T-helper 22 cell (primary cell): Measurements from ENCODE around the gene FDPS.
"Not testable (repeated sequence)": the region's sequence is repeated elsewhere in the genome, so short reads cannot be mapped to it uniquely, and the experiment has no call there.

Experiments
- DNase-seq: peaks from one replicate; pipeline ENCODE4 v3.0.0-alpha.2; 2020; ENCODE audit warnings: low read depth

Gene FDPS

DNA sequence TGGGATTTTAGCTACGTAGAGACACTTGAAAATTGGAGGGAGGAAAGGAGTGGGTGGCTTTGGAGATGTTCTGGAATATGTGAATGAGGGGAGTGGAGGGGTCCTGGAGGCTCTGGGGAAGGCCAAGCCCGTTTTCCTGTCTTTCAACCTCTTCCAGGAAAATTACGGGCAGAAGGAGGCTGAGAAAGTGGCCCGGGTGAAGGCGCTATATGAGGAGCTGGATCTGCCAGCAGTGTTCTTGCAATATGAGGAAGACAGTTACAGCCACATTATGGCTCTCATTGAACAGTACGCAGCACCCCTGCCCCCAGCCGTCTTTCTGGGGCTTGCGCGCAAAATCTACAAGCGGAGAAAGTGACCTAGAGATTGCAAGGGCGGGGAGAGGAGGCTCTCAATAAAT lies 11.6 kb downstream of the FDPS start:
- no peak for DNase-seq

DNA sequence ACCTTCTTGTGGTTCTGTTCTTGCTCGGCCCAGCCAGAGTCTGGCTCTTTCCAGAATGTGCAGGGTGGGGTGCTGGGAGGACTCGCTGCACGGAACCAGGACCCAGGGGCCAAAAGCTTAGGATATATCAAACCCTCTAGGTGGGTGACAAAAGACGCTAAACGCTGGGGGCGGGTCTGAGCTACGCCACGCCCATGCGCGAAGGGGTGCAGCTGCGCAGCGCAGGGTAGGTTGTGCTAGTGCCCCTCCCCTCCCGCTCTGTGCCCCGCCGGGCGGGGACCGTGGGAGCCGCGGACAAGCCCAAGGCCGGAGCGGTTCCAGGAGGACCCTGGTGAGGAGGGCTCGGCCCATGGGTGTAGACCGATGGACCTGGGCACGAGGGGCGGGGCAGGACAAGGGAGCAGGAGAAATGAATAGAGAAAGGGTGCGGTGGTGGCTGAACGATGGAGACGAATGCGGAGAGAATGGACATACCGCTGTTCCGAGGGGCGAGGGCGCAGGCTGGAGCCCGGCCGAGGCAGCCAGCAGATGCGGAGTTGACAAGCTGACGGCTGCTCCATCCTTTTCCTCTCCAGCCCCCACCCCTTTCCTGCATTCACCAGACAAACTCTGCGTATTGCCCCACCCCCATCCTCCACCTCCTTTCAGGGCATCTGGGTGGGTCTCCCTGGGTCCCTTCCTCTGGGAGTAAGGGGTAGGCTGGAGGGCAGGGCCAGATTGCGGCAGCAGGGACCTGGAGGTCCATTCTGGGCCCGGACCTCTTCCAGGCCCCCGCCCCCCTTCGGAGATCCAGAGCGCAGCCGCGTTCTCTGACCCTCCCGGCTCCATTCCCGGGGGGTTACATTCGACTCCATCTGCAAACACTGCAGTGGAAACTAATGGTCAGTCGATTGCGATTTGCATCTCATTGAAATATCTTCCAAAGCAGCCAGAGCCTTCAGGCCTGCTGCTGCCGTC lies 12.3 kb downstream of the FDPS start, which contains the start of gene RUSC1:
RUSC1 (plus strand) TSS at position 234 of the 957 bp plus-strand sequence. CDS start 880 bp downstream, outside the sequence.
- DNase-seq: peak; percentile 56

DNA sequence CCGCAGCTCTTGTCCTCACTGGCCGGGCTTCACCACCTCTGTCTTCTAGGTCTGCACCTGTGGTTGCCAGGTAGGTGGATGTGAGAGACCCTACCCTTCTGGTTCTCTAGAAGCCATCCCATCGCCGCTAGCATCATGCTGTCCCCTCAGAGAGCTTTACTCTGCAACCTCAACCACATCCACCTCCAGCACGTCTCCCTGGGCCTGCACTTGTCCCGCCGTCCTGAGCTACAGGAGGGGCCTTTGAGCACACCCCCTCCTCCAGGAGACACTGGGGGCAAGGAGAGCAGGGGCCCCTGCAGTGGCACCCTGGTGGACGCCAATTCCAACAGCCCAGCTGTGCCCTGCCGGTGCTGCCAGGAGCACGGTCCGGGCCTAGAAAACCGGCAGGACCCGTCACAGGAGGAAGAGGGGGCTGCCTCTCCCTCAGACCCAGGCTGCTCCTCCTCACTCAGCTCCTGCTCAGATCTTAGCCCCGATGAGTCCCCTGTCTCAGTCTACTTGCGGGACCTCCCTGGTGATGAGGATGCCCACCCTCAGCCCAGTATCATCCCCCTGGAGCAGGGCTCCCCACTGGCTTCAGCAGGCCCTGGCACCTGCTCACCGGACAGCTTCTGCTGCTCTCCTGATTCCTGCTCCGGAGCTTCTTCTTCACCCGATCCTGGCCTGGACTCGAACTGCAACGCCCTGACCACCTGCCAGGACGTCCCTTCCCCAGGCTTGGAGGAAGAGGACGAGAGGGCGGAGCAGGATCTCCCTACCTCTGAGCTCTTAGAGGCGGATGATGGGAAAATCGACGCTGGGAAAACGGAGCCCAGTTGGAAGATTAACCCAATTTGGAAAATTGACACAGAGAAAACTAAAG lies 13.2 kb downstream of the FDPS start:
- no peak for DNase-seq

DNA sequence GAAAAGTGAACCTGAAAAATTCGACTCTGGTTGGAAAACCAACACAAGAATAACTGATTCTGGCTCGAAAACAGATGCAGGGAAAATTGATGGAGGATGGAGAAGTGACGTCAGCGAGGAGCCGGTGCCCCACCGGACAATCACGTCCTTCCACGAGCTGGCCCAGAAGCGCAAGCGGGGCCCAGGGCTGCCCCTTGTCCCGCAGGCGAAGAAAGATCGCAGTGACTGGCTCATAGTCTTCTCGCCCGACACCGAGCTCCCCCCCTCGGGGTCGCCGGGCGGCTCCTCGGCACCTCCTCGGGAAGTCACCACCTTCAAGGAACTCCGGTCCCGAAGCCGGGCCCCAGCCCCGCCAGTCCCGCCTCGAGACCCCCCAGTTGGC lies 13.9 kb downstream of the FDPS start:
- no peak for DNase-seq

DNA sequence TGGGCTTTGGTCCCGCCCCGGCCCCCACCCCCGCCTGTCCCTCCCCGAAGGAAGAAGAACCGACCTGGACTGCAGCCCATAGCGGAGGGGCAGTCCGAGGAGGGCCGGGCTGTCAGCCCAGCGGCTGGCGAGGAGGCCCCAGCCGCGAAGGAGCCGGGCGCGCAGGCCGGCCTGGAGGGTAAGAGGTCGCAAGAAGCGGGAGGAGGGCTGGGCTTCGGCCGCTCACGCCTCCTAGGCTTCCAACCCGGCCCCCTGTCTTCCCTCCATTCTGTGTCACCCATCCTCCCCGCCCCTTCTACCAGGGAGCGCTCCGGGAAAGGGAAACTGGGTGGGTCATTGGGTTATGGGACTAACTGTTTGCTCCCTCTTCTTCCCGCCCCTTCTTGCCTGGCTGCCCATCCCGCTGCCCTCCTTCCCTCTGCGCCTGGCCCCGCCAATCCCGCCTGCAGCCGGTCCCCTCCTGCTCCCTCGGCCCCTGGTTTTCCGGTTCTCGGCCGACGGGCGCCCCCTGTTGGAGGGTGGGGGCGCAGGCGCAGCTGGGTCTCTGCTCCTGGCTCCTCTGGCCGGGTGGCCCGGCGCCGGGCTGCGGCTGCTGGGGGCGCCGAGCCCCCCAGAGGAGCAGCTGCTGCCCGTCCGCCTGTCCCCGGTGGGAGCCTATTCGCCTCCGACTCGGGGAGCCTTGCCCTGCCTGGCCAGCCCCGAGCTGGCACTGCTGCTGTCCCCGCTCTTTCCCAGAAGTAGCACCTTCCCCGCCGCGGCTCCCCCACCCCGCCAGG lies 14.5 kb downstream of the FDPS start:
- DNase-seq: peak; percentile 60

DNA sequence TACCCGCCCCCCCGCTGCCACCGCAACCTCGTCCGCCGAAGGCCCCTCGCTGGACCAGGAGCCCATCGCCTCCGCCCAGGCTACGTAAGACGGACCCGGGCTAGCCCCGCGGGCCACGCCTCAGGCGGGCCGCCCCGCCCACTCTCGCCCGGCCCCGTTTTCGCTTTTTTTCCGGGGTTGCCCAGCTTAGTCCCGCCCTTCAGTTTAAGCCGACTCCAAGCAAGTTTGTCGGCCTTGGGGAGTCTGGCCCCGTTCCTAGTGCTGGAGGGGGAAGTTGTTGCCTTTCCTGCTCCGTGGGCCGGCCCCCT lies 15.0 kb downstream of the FDPS start:
- peak; percentile 69 for DNase-seq

DNA sequence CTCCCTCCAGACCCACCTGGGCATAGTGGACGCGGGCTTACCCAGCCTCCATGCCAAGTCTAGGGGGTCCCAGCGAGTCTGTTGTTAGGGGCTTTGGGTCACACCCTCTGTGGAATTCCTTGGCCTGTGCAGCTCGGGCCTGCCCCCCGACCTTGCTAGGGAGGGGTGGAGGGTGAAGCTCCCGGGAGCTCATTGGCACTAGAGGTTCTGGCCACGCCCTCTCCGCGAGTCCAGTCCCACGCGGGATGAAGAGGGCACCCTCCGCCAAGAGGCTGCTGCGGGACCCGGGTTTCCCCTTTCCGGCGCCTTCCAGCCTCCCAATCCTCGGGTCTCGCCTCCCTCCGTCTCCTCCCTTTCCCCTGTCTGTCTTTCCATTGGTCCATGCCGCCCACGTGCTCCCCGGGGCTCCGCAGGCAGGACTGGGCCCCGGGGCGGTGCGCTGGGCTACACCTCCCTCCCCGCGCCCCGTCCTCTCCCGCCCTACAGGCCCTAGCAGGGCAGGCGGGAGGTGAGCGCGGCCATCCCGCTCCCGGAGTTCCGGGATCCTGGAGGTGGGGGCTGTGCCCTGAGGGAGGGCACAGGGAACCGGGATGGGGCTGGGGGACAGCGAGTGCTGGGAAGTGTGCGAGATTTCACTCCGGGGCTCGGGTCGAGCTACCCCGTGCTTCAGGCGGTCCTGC lies 15.5 kb downstream of the FDPS start:
- DNase-seq: peak; percentile 90

DNA sequence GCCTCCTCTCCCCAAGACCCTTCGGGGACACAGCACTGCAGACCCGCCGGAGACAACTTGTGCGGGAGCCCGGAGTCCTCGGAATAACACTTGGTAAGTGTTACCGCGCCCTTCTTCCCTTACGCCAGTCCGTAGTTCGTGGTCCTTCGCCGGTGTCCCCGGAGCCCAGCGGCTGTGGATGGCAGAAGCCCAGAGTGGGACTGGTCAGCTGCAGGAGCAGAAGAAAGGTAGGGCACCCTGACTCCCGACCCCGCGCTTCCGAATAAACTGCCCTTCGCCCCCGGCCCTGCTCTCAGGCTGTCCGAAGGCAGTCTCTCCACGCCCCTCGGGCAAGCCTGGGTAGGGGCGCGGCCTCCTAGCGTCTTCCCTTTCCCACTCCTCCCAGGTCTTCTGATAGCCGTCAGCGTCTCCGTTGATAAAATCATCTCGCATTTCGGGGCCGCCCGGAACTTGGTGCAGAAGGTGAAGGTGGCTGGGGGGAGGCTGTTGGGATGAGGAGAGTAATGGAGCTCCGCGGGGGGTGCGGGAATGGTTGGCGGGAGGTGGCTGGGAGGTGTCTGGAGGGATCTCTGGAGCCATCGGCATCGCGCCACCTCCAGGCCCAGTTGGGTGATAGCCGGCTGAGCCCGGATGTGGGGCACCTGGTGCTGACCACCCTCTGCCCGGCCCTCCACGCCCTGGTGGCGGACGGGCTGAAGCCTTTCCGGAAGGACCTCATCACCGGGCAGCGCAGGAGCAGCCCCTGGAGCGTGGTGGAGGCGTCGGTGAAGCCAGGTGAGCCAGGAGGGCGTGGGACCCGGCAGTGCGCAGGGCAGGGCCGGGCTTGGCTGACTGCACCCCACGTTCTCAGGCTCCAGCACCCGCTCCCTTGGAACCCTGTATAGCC lies 16.3 kb downstream of the FDPS start:
- DNase-seq: no peak

DNA sequence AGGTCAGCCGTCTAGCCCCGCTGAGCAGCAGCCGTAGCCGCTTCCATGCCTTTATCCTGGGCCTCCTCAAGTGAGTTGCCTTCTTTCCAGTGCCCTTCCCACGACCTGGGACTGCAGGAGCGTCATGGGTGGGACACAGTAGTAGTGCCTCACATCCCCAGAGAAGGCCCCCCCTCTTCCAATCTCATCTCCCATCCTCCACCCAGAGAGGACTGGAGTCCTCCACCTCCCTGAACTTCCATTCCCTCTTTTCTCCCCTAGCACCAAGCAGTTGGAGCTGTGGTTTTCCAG lies 16.9 kb downstream of the FDPS start:
- DNase-seq: no peak

DNA sequence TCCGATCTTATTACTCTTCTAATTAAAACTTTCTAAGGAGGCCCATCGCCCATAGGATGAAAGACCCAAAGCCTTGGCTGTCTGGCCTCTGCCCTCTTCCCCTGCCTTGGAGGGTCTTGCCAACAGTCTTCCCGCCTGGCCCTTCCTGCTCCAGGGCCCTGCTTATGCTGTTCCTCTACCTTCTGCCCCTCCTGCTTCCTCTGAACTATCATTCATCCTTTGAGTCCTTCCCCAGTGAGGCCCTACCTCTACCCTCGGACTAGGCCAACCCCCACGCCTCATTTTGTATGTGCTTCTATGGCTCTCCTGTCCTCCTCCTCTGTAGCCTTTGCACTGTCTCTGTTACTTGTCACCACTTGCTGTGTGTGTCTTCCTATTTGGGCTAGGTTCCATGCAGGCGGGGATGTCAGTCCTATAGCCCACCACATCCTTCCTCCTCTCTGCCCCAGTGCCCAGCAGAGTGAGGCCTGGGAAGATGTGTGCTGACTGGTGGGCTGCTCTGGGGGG lies 17.4 kb downstream of the FDPS start:
- no peak for DNase-seq

DNA sequence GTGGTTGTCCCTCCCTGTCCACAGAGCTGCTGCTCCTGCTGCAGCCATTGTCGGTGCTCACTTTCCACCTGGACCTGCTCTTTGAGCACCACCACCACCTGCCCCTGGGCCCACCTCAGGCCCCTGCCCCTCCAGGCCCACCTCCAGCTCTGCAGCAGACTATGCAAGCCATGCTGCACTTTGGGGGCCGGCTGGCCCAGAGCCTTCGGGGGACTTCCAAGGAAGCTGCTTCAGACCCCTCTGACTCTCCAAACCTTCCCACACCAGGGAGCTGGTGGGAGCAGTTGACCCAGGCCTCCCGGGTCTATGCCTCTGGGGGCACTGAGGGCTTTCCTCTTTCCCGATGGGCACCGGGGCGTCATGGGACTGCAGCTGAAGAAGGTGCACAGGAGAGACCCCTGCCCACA lies 18.0 kb downstream of the FDPS start:
- no peak for DNase-seq

DNA sequence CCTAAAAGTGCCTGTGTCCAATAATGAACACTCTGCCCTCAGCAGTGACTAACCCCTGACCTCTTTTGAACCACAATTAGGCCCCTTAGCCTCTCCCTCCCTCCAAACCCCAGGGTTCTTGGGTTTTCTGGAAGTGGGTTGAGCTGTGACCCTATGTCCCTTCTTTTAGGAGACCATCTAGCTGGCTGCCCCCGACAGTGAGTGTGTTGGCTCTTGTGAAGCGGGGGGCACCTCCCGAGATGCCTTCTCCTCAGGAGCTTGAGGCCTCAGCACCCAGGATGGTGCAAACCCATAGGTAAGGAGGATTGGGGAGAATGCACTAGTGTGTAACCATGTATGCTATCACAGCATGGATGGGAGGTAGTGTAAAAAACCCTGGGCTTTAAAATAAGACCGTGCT lies 19.3 kb downstream of the FDPS start:
- no peak for DNase-seq

DNA sequence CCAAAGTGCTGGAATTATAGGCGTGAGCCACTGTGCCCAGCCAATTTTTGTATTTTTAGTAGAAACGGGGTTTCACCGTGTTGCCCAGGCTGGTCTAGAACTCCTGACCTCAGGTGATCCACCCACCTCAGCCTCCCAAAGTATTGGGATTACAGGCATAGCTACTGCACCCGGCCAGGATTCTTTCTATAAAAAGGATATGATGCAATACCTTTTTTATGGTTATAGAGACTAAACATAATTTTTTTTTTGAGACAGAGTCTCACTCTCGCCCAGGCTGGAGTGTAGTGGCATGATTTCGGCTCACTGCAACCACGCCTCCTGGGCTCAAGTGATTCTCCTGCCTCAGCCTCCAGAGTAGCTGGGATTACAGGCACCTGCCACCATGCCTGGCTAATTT lies 20.2 kb downstream of the FDPS start:
- DNase-seq: not testable (repeated sequence)

DNA sequence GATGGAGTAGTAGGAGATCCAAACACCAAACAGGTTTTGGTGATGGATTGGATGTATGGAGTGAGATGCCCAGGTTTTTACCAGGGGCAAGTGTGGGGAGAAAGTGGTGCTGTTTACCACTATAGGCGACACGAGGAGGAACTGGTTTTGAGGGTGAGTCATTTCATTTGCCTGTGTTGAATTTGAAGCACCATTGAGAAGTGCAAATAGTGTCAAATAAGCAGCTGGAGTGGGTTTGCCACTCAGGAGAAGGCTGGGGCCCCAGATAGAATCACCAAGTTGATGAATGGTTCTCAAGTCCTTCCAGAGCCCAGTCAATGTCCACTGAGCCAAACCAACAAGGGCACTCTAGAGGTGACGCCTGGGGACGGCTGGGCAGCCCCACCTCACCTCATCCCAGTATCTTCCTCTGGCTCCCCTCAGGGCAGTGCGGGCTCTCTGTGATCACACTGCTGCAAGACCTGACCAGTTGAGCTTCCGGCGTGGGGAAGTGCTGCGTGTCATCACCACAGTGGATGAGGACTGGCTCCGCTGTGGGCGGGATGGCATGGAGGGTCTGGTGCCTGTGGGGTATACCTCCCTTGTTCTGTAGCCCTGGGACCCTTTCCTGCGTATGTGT lies 21.4 kb downstream of the FDPS start:
- DNase-seq: no peak

DNA sequence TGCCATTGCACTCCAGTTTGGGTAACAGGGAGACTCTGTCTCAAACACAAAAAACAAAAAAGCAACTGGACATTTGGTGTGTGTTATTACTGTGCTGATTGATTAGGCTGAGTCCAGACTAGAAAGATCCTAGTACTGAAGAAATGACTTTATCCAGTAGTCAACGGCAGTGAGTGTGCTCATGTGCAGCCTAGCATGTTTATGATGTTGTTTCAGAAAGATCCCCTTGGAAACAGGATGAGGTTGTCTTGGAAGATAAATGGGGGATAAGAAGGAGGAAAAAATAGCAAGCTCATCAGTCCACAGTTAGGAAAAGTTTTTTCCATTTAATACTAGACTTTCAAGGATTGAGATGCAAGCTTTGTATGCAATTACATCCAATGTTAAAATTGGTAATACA lies 26.3 kb downstream of the FDPS start:
- DNase-seq: no peak

DNA sequence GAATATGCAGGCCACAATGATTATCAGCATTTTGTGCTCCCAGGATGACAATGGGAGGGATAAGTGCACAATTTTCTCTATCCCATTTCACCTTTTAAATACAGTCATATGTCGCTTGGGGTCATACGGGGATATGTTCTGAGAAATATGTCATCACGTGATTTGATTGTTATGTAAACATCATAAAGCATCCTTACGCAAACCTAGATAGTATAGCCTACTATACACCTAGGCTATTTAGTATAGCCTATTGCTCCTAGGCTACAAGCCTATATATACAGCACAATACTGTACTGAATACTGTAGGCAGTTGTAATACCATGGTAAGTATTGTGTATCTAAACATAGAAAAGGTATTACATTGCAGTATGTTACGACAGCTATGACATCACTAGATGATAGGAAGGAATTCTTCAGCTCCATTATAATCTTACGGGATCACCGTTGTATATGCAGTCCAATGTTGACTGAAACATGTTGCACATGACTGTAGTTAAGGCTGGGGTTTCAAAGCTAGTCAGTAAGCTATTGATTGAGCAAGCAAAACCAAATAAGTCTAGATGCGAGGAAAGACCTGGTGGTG lies 30.9 kb downstream of the FDPS start:
- DNase-seq: no peak

DNA sequence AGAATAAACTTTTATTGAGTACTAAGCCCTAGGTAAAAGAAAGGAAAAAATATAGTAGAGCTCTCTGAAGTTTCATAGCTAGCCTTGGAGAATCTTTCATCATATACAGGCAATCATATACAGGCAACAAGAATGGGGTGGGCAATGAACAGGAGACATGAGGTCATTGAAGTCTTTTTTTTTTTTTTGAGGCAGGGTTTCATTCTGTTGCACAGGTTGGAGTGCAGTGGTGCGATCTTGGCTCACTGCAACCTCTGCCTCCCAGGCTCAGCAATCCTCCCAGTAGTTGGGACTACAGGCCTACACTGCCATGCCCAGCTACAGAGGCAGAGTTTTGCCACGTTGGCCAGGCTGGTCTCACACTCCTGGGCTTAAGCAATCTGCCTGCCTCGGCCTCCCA lies 34.2 kb downstream of the FDPS start:
- no peak for DNase-seq

DNA sequence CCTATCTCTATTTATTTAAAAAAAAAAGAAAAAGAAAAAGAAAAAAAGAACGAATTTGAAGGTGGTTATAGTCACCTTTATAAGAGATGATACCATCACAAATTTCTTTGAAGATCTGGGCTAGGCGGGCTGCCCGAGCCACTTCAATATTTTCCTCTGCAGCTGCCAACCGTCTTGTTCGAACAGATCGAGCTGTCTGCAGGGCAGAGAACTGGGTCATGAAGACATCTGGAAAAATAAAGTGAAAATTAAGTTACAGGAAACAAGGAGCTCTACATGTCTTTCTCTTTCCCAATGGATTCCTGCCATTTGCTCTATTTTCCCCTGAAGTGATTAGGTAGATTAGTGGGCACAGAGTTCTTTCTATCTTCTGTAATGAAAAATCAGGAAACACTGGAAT lies 44.0 kb downstream of the FDPS start:
- DNase-seq: no peak

DNA sequence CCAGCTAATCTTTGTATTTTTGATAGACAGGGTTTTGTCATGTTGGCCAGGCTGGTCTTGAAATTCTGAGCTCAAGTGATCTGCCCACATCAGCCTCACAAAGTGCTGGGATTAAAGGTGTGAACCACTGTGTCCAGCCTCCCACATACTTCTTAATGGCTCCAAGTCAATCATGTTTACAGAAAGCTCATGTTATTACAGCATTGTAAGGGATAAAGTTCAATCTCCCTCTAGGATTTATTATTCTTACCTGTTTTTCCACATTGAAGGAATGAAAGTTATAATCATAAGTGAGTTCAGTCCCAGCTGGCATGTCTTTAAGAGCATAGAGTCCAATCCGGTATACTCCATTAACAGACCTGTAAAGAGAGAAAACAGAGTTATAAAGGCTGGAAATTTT lies 51.4 kb downstream of the FDPS start:
- DNase-seq: no peak
